SK-N-SH (cell line): ENCODE results near the gene GAB2. TPM values are rescaled to one million over a fixed set of nuclear protein-coding genes. Genes with fewer than 3 reads are reported as not detected.

ENCODE experiments used
- CTCF ChIA-PET: fragments of 300-600, 350-600 bp; formaldehyde crosslinking; extraction: SDS; loops from one replicate; lab custom pipeline; 2021; lab: Yijun Ruan, JAX
- POLR2A ChIA-PET: fragments of 350-600 bp; sonication (Branson Sonifier 250); formaldehyde crosslinking; extraction: SDS; loops from one replicate; lab custom pipeline; 2020; ENCODE audit warnings: antibody characterized with exemption, inconsistent platforms; lab: Yijun Ruan, JAX
- DNase-seq: peaks from one replicate; pipeline ENCODE4 v3.0.0; 2012
- H2AFZ ChIP-seq: fragments of 200-600 bp; sonication (generic); 2 replicates; pipeline ENCODE4 v1.8.1; 2016; ENCODE audit warnings: antibody characterized with exemption, mild to moderate bottlenecking, low read depth
- H3F3A ChIP-seq: fragments of 200-600 bp; sonication (generic); replicated peaks from 2 replicates; pipeline ENCODE3; 2016; ENCODE audit warnings: antibody characterized with exemption, mild to moderate bottlenecking; ENCODE audit not compliant: insufficient read depth
- H3K27ac ChIP-seq, 2 experiments: fragments of 200-500 bp in 1 of 2; fragments of 200-600 bp in 1 of 2; sonication (Bioruptor generic) in 1 of 2; sonication (generic), shearing (Covaris generic) in 1 of 2; 2 replicates each; pipeline versions ENCODE4 v1.5.1 to v1.6.1; 2014 to 2016; ENCODE audit warnings: low read depth in 2 of 2, inconsistent platforms in 1 of 2, low read length in 1 of 2, mild to moderate bottlenecking in 1 of 2, mixed read lengths in 1 of 2
- H3K27me3 ChIP-seq: fragments of 200-600 bp; sonication (generic), shearing (Covaris generic); 2 replicates; pipeline ENCODE4 v1.6.1; 2016; ENCODE audit warnings: mixed run types; ENCODE audit not compliant: insufficient read depth
- H3K36me3 ChIP-seq, 2 experiments: fragments of 200-500 bp in 1 of 2; fragments of 200-600 bp in 1 of 2; sonication (Bioruptor generic) in 1 of 2; sonication (generic) in 1 of 2; replicated peaks in 1 of 2; 2 replicates each; pipeline versions ENCODE3 to v1.5.1; 2014 to 2016; ENCODE audit warnings: low read length in 1 of 2, mild to moderate bottlenecking in 1 of 2; ENCODE audit not compliant: insufficient read depth in 2 of 2, control insufficient read depth in 1 of 2
- H3K4me1 ChIP-seq, 2 experiments: fragments of 200-500 bp in 1 of 2; fragments of 200-600 bp in 1 of 2; sonication (Bioruptor generic) in 1 of 2; sonication (generic), shearing (Covaris generic) in 1 of 2; 2 replicates each; pipeline versions ENCODE4 v1.5.1 to v1.6.1; 2014 to 2016; ENCODE audit warnings: low read depth in 1 of 2, low read length in 1 of 2, mixed run types in 1 of 2; ENCODE audit not compliant: insufficient read depth in 2 of 2, control insufficient read depth in 1 of 2
- H3K4me2 ChIP-seq: fragments of 200-600 bp; sonication (generic), shearing (Covaris generic); 2 replicates; pipeline ENCODE4 v1.6.1; 2017; ENCODE audit warnings: mixed run types
- H3K4me3 ChIP-seq, 2 experiments: fragments of 200-500 bp in 1 of 2; fragments of 200-600 bp in 1 of 2; sonication (Bioruptor generic) in 1 of 2; sonication (generic), shearing (Covaris generic) in 1 of 2; 2 replicates each; pipeline versions ENCODE4 v1.5.1 to v1.8.1; 2014 to 2016; ENCODE audit warnings: low read depth in 2 of 2, inconsistent platforms in 1 of 2, low read length in 1 of 2, mild to moderate bottlenecking in 1 of 2, mixed read lengths in 1 of 2, moderate library complexity in 1 of 2
- H3K79me2 ChIP-seq: fragments of 200-600 bp; sonication (generic); 2 replicates; pipeline ENCODE4 v1.8.1; 2017; ENCODE audit warnings: mild to moderate bottlenecking; ENCODE audit not compliant: insufficient read depth
- H3K9ac ChIP-seq: fragments of 200-600 bp; sonication (generic); 2 replicates; pipeline ENCODE4 v1.6.1; 2017; ENCODE audit warnings: mixed run types
- H3K9me2 ChIP-seq: fragments of 200-600 bp; sonication (generic); 2 replicates; pipeline ENCODE4 v1.6.1; 2017; ENCODE audit warnings: mixed run types
- H3K9me3 ChIP-seq: fragments of 200-600 bp; sonication (generic); 2 replicates; pipeline ENCODE4 v1.6.1; 2017; ENCODE audit warnings: mixed run types, mild to moderate bottlenecking, moderate library complexity
- H4K20me1 ChIP-seq: fragments of 200-600 bp; sonication (generic); 2 replicates; pipeline ENCODE4 v1.6.1; 2017; ENCODE audit warnings: mild to moderate bottlenecking, mixed run types; ENCODE audit not compliant: insufficient read depth
- CHD2 ChIP-seq: fragments of 150-350 bp; IDR thresholded peaks from 2 replicates; pipeline ENCODE4 v1.6.1; 2018; ENCODE audit warnings: low read length; ENCODE audit not compliant: partially characterized antibody
- EP300 ChIP-seq, 2 experiments: IDR thresholded peaks; 2 replicates each; pipeline versions ENCODE4 v1.4.0 to v1.6.1; 2012; ENCODE audit warnings: borderline replicate concordance in 1 of 2, low read depth in 1 of 2, low read length in 1 of 2
- FOXM1 ChIP-seq: IDR thresholded peaks from 2 replicates; pipeline ENCODE4 v1.4.0; 2012; ENCODE audit warnings: low read depth, mild to moderate bottlenecking
- GATA2 ChIP-seq: sonication (generic); formaldehyde crosslinking; IDR thresholded peaks from 2 replicates; pipeline ENCODE4 v1.5.0; 2020; ENCODE audit warnings: mild to moderate bottlenecking, missing genetic modification reagents
- MXI1 ChIP-seq: IDR thresholded peaks from 2 replicates; pipeline ENCODE4 v1.6.1; 2012; ENCODE audit warnings: mild to moderate bottlenecking, low read depth, low read length, improper control_type of control experiment
- PBX3 ChIP-seq: IDR thresholded peaks from 2 replicates; pipeline ENCODE4; 2012
- RAD21 ChIP-seq: IDR thresholded peaks from 2 replicates; pipeline ENCODE4 v1.6.1; 2012; ENCODE audit warnings: mild to moderate bottlenecking, low read length
- SIN3A ChIP-seq: IDR thresholded peaks from 2 replicates; pipeline ENCODE4 v1.6.1; 2012; ENCODE audit warnings: low read depth, mild to moderate bottlenecking, low read length, moderate library complexity, borderline replicate concordance
- TEAD4 ChIP-seq: IDR thresholded peaks from 2 replicates; pipeline ENCODE4 v1.4.0; 2012; ENCODE audit warnings: mild to moderate bottlenecking, borderline replicate concordance; ENCODE audit not compliant: insufficient read depth
- ZBTB33 ChIP-seq: IDR thresholded peaks from 2 replicates; pipeline ENCODE4 v1.4.0; 2012; ENCODE audit warnings: low read depth, borderline replicate concordance
- WGBS: methylation state at CpG from one replicate; pipeline ENCODE4 v1.1.6; 2017; ENCODE audit warnings: low lambda C conversion rate; 5-methylcytosine and 5-hydroxymethylcytosine counted together
- polyA plus RNA-seq, 3 experiments: library from polyadenylated mRNA; depleted of rRNA; stranded (reverse); fragments of >200 nt; gene quantifications; 2 replicates each; pipeline ENCODE4 v1.2.3, GENCODE V29; 2012
- TF ChIP-seq, protein P1 (sequence below): fragments of 200-600 bp; sonication (generic); IDR thresholded peaks from 2 replicates; pipeline ENCODE4 v1.6.1; 2017; ENCODE audit warnings: antibody characterized with exemption, mild to moderate bottlenecking, moderate library complexity
- TF ChIP-seq, protein P2 (sequence below): IDR thresholded peaks from 2 replicates; pipeline ENCODE4 v1.6.1; 2012; ENCODE audit warnings: mild to moderate bottlenecking, low read depth, low read length, moderate library complexity
- TF ChIP-seq, protein P3 (sequence below): IDR thresholded peaks from 2 replicates; pipeline ENCODE4 v1.4.0; 2012; ENCODE audit warnings: low read depth
- TF ChIP-seq, protein P4 (sequence below): fragments of 150-350 bp; IDR thresholded peaks from 2 replicates; pipeline ENCODE4 v1.6.1; 2017; ENCODE audit warnings: antibody characterized with exemption, low read length, low read depth, borderline replicate concordance

Gene GAB2
- polyA plus RNA-seq, 1 of the 3 experiments (the other 2 are of a cell fraction), result 5.6 TPM

- TF ChIP-seq, protein P1, sequence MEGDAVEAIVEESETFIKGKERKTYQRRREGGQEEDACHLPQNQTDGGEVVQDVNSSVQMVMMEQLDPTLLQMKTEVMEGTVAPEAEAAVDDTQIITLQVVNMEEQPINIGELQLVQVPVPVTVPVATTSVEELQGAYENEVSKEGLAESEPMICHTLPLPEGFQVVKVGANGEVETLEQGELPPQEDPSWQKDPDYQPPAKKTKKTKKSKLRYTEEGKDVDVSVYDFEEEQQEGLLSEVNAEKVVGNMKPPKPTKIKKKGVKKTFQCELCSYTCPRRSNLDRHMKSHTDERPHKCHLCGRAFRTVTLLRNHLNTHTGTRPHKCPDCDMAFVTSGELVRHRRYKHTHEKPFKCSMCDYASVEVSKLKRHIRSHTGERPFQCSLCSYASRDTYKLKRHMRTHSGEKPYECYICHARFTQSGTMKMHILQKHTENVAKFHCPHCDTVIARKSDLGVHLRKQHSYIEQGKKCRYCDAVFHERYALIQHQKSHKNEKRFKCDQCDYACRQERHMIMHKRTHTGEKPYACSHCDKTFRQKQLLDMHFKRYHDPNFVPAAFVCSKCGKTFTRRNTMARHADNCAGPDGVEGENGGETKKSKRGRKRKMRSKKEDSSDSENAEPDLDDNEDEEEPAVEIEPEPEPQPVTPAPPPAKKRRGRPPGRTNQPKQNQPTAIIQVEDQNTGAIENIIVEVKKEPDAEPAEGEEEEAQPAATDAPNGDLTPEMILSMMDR, result no peak
- TF ChIP-seq EP300 (IDR thresholded peaks at IDR 0.05; ENCODE audit: borderline replicate concordance in 1 of 2, low read depth in 1 of 2, low read length in 1 of 2), result no peak
- TF ChIP-seq SIN3A, result no peak
- TF ChIP-seq RAD21, result no peak
- TF ChIP-seq TEAD4, result no peak
- TF ChIP-seq CHD2, result no peak
These were observed 1.1 kb upstream of the GAB2 start (continued) for GRCh38 chr11:78418584-78419211.

- peak overlapping the region; percentile 37 to 100; a peak in 3 of 4 replicates for H3K27ac ChIP-seq
- H3K4me3 ChIP-seq, result peak overlapping the region; percentile 70 to 81
- H3K9me2 ChIP-seq, result no peaks in the 10 kb centered on the region
- H2AFZ ChIP-seq, result peak overlapping the region; percentile 76; the same call in 1 of the 2 replicates
- no peaks in the 10 kb centered on the region for H3K9me3 ChIP-seq
- H3K9ac ChIP-seq, result peak overlapping the region; percentile 74
- peaks cover 45% of the 10 kb centered on the region for H3F3A ChIP-seq
- no peaks in the 10 kb centered on the region for H3K36me3 ChIP-seq
- no peaks in the 10 kb centered on the region for H4K20me1 ChIP-seq
- peak overlapping the region; percentile 90 for H3K4me2 ChIP-seq
- peaks cover 18 to 44% of the 10 kb centered on the region in 2 experiments; a peak in 3 of 4 replicates for H3K4me1 ChIP-seq
- peak; percentile 92 for DNase-seq
- H3K27me3 ChIP-seq, result no peaks in the 10 kb centered on the region
- ChIA-PET POLR2A (interaction anchor here (0.8 to 3.5 kb wide), 12 partner anchors 12 to 423 kb away, joined by 3 to 27 read pairs (median 6); partner anchors contain the start of genes KCTD21, NARS2 and USP35), CTCF (interaction anchor here (0.6 to 7.2 kb wide), 18 partner anchors 12 to 228 kb away, joined by 3 to 110 read pairs (median 4); no protein-coding TSS in a partner anchor)
- 11% methylated on average over 11 of the region's 68 CpGs for WGBS
- H3K79me2 ChIP-seq, result peaks cover 32% of the 10 kb centered on the region
- TF ChIP-seq SIN3A (peak; percentile 47; the same call in 1 of the 2 replicates), FOXM1 (no peak), PBX3 (no peak), TEAD4 (no peak), GATA2 (no peak), MXI1 (peak; percentile 33; the same call in 1 of the 2 replicates), ZBTB33 (no peak)
- TF ChIP-seq, protein P2, sequence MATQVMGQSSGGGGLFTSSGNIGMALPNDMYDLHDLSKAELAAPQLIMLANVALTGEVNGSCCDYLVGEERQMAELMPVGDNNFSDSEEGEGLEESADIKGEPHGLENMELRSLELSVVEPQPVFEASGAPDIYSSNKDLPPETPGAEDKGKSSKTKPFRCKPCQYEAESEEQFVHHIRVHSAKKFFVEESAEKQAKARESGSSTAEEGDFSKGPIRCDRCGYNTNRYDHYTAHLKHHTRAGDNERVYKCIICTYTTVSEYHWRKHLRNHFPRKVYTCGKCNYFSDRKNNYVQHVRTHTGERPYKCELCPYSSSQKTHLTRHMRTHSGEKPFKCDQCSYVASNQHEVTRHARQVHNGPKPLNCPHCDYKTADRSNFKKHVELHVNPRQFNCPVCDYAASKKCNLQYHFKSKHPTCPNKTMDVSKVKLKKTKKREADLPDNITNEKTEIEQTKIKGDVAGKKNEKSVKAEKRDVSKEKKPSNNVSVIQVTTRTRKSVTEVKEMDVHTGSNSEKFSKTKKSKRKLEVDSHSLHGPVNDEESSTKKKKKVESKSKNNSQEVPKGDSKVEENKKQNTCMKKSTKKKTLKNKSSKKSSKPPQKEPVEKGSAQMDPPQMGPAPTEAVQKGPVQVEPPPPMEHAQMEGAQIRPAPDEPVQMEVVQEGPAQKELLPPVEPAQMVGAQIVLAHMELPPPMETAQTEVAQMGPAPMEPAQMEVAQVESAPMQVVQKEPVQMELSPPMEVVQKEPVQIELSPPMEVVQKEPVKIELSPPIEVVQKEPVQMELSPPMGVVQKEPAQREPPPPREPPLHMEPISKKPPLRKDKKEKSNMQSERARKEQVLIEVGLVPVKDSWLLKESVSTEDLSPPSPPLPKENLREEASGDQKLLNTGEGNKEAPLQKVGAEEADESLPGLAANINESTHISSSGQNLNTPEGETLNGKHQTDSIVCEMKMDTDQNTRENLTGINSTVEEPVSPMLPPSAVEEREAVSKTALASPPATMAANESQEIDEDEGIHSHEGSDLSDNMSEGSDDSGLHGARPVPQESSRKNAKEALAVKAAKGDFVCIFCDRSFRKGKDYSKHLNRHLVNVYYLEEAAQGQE, result no peak
- TF ChIP-seq, protein P3, sequence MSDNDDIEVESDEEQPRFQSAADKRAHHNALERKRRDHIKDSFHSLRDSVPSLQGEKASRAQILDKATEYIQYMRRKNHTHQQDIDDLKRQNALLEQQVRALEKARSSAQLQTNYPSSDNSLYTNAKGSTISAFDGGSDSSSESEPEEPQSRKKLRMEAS, result 0 out of 2 replicates have a peak, but pooled peaks have one; percentile 31
- TF ChIP-seq, protein P4, sequence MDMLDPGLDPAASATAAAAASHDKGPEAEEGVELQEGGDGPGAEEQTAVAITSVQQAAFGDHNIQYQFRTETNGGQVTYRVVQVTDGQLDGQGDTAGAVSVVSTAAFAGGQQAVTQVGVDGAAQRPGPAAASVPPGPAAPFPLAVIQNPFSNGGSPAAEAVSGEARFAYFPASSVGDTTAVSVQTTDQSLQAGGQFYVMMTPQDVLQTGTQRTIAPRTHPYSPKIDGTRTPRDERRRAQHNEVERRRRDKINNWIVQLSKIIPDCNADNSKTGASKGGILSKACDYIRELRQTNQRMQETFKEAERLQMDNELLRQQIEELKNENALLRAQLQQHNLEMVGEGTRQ, result no peak
These were observed 416 bp upstream of the GAB2 start for GRCh38 chr11:78417888-78418583.
